Lower leg skin (tissue), 3 donors: ENCODE results near the gene ADA.

Experiments used
- POLR2A ChIP-seq, 2 donors: fragments of 450-650 bp; IDR thresholded peaks; one replicate each; pipeline ENCODE4 v1.6.1; 2016 to 2017; ENCODE audit warnings: antibody characterized with exemption in 2 of 2, mild to moderate bottlenecking in 1 of 2, moderate library complexity in 1 of 2
- TF ChIP-seq, protein P1 (sequence below), 3 donors: fragments of 450-650 bp; IDR thresholded peaks; one replicate each; pipeline ENCODE4 v1.5.1; 2016; ENCODE audit warnings: antibody characterized with exemption in 3 of 3, mild to moderate bottlenecking in 3 of 3, moderate library complexity in 2 of 3

DNA sequence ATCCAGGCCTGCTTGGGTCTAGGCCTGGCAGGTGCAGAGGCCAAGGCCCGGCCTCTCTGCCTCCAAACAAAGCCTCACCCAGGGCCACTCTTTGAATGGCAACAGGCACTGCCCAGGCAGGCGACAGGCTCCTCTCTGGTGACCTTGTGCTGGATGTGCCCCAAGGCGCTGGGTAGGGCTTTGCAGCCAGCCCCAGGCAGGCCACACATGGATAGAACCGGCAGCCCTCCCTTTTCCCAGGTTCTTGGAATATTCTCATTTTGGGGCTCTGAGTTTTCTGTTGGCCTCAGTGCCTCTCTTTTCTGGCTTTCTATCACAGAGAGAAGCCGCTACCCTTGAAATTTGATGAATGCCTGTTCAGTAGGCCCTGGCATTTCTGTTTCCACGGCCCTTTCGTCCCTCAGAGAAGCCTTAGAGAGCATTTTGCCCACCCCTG, 50.2 kb downstream of the ADA start:
- TF ChIP-seq, protein P1, sequence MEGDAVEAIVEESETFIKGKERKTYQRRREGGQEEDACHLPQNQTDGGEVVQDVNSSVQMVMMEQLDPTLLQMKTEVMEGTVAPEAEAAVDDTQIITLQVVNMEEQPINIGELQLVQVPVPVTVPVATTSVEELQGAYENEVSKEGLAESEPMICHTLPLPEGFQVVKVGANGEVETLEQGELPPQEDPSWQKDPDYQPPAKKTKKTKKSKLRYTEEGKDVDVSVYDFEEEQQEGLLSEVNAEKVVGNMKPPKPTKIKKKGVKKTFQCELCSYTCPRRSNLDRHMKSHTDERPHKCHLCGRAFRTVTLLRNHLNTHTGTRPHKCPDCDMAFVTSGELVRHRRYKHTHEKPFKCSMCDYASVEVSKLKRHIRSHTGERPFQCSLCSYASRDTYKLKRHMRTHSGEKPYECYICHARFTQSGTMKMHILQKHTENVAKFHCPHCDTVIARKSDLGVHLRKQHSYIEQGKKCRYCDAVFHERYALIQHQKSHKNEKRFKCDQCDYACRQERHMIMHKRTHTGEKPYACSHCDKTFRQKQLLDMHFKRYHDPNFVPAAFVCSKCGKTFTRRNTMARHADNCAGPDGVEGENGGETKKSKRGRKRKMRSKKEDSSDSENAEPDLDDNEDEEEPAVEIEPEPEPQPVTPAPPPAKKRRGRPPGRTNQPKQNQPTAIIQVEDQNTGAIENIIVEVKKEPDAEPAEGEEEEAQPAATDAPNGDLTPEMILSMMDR (IDR thresholded peaks at IDR 0.05), result no peak
- no peak for TF ChIP-seq POLR2A (IDR thresholded peaks at IDR 0.05)
